ENCODE measurements around the gene SGO2.
"Not testable (repeated sequence)": the region's sequence is repeated elsewhere in the genome, so short reads cannot be mapped to it uniquely, and the experiment has no call there.

Gene SGO2

DNA sequence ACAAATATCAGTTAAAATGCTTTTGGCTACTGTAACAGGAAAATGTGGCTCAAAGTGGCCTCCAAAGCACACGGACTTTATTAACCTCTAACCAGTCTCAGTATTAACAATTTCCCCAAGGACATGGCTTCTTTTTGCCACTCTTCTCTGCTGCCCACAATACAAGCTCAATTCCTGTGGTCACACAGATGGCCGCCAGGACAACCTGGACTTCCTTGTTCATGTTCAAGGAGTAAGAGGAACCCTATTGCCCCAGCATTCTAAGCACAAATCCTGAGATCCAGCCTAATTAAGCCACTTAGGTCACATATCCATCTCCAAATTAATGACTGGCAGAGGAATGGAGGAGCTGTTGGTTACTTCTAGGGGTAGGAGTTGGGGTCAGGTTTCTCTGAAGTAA, 98.0 kb downstream of the SGO2 start:
- no peak for DNase-seq (ENCODE audit: low spot score)

DNA sequence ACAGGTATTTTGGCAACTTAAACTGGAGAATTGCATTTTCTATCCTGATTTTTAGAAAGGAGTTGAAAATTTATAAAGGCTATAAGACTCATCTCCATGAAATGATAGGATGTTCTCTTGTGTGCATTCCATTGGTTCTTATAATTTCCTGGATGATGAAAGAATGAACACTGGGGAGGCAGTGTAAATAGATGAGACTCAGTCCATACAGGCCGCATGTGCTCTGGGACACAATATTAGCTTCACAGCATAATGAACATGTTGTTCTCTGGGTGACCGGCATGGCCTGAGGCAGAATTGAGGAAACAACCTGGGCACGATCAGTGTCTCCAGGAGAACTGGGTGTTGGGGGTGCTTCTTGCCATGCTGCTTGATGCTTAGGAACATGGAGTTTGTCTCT, 98.7 kb downstream of the SGO2 start:
- no peak for DNase-seq (ENCODE audit: low spot score)

DNA sequence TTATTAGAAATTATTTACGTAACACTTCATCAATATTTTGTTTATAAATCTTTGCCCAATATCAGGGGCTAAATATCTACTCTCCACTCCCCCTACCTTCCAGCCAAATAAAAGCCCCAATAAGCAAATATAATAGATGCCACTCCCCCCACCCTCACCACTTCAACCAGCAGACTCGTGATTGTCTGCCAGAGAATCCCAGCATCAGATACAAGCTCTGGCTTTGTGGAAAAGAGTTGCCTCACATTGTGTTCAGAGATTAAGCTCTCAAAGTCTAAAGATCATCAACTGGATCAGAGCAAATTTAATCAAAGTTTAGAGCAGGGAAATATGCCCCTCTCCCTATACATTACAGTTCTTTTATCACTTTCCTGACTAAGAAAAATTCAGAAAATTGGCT, 99.3 kb downstream of the SGO2 start:
- DNase-seq (ENCODE audit: low spot score): no peak

DNA sequence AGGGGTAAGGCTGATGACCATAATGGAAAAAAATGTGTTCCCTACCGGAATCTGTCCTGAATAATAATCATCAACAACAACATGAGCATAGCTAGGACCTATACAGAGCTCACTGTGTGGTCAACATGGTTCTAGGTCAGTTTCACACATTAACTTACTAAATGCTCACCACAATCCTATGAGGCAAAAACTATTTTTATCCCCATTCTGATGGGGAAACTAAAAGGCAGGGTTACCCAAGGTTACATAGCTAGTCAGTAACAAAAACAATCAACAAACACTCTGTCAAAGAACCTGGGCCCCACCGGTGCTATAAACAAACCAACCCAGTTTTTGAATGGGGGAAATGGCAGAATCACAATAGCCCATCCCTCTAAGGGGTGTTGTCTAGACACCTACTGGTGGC, 100.0 kb downstream of the SGO2 start:
- DNase-seq (ENCODE audit: low spot score): no peak

DNA sequence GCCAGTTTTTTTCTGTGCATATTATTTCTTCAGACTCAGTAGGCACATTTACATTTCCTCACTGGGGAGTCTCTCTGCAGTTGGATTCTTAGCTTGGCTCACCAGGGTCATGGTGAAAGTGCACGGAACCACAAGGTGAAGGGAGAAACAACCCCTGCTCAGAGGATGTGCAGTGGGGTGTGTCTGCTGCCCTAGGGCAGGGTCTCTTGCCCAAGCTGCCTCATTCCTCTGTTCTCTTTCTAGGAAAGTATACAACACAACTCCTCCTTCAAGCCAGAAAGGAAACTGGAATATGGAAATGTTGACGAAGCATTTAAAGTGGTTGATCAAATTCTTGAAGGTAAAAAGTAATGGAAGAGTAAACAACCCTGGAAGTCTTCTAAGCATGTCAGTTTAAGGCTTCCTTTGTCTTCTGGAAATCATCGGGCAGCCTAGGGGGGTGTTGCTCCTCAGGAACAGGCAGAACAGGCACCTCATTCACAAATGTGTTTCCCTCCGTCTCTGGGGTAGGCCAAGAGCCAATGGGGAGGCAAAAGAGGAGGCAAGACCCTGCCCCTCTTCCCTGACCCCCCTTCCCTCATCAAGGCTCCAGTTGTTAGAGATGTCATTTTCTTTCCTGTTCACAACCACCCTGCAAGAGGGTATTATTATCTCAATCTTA, 101.2 kb downstream of the SGO2 start:
- DNase-seq (ENCODE audit: low spot score): no peak

DNA sequence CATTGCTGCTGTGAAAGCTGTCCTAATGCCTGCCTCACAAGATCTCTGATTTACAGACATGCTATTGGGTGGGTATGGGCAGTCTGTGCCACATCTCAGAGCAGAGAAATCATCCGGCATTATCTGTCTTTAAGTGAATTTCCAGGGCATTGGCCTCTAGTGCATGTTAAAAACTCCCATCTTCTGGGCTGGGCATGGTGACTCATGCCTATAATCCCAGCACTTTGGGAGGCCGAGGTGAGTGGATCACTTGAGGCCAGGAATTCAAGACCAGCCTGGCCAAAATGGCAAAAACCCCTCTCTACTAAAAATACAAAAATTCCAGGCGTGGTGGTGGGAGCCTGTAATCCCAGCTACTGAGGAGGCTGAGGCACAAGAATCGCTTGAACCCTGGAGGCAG, 102.5 kb downstream of the SGO2 start:
- DNase-seq (ENCODE audit: low spot score): not testable (repeated sequence)

DNA sequence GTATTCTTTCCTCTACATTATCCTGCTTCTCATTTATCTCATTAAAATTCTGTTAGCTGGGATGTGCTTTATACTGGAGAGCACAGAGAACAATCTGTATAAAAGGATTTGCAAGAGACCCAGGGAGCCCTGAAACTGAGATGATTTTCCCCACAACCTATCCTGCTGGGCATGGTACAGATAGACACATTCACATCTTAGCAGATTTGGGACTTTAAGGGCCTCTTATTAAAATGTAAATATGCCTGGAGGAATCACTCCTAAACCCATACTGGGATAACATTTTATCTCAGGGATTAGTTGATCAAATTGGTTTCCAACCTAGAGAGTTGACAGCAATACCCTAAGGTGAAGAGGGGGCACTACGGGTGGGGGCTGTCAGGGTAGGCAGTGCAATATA, 105.3 kb downstream of the SGO2 start:
- no peak for DNase-seq (ENCODE audit: low spot score)
